Measurements from ENCODE around the gene MRPS15.
"Not testable (repeated sequence)": the region's sequence is repeated elsewhere in the genome, so short reads cannot be mapped to it uniquely, and the experiment has no call there.

MRPS15 gene

DNA sequence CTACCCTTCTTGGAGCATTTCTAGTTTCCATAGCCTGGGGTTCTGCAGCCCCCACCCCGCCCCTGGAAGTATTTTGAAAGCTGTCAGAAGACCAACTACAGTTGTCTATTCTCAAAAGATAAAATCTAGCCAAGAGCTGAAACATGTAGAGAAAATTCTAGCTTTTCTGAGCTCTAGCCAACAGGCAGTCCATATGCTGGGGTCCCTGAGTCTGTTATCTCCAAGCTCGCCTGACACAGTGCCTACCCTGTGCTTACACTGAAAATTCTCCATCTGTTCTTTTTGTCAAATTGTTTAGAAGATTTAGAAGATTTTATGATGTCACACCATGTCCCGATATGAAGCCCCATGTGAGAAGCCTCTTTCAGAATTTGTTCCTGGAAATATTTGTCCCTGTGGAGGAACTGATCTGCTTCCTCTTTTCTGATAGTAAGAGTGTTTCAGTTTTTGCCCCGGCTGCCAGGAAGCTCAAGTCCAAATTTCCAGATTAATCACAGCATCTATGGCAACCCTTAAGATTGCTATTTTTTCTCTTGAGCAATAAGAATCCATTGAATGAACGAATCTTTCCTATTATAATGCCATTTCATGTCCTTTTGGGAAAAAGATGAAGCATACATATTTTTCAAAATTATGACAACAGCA lies 42.2 kb upstream of the MRPS15 start:
- no peak for DNase-seq
- TF ChIP-seq, protein P1, sequence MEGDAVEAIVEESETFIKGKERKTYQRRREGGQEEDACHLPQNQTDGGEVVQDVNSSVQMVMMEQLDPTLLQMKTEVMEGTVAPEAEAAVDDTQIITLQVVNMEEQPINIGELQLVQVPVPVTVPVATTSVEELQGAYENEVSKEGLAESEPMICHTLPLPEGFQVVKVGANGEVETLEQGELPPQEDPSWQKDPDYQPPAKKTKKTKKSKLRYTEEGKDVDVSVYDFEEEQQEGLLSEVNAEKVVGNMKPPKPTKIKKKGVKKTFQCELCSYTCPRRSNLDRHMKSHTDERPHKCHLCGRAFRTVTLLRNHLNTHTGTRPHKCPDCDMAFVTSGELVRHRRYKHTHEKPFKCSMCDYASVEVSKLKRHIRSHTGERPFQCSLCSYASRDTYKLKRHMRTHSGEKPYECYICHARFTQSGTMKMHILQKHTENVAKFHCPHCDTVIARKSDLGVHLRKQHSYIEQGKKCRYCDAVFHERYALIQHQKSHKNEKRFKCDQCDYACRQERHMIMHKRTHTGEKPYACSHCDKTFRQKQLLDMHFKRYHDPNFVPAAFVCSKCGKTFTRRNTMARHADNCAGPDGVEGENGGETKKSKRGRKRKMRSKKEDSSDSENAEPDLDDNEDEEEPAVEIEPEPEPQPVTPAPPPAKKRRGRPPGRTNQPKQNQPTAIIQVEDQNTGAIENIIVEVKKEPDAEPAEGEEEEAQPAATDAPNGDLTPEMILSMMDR (IDR thresholded peaks at IDR 0.05; ENCODE audit: low read depth, low read length): no peak
- Histone ChIP-seq H3K4me3 (ENCODE audit: low read depth, low read length) (no peak overlapping the region), H3K4me1 (no peaks in the 10 kb centered on the region), H3K36me3 (no peaks in the 10 kb centered on the region), H3K27me3 (no peaks in the 10 kb centered on the region), H3K9me3 (no peaks in the 10 kb centered on the region)

DNA sequence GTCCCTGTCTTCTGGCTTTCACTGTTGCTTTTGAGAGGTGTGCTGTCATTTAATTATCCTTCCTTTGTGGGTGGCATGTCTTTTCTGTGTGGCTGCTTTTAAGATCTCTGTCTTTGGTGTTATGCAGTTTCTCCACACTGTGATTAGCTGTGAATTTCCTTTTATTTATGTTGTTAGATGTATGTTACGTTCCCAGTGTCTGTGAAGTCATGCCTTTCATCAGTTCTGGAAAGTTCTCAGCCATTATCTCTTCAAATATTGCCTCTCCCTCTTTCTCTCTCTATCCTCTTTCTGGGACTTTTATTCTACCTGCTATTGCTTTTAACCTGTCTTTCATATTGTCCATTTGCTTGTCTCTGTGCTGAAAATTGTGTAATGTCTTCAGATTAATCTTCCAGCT lies 39.5 kb upstream of the MRPS15 start:
- Histone ChIP-seq H3K4me1 (no peaks in the 10 kb centered on the region), H3K36me3 (no peaks in the 10 kb centered on the region), H3K4me3 (ENCODE audit: low read depth, low read length) (no peak overlapping the region), H3K27me3 (no peaks in the 10 kb centered on the region), H3K9me3 (no peaks in the 10 kb centered on the region)
- TF ChIP-seq, protein P1 (IDR thresholded peaks at IDR 0.05; ENCODE audit: low read depth, low read length): no peak
- no peak for DNase-seq

DNA sequence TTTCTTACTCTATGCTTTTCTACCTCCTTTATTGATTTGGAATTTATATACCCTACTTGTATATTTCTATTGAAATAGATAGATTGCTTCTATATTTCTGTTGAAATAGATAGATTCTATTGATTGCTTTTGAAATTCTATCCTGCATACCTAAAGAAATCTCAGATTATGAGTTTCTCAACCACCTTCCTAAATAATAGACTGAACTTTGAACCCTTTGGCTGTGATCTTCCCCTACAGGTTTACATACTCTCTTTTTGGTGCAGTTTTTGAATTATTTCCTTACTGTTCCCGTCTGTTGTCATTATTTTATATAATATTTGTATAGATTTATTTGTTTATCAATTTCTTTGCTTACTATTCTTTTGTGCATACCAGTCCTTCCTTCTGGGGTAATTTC lies 39.0 kb upstream of the MRPS15 start:
- no peaks in the 10 kb centered on the region for H3K36me3 ChIP-seq
- H3K27me3 ChIP-seq: no peaks in the 10 kb centered on the region
- TF ChIP-seq, protein P1 (IDR thresholded peaks at IDR 0.05; ENCODE audit: low read depth, low read length): no peak
- H3K4me1 ChIP-seq: no peaks in the 10 kb centered on the region
- DNase-seq: no peak
- H3K9me3 ChIP-seq: no peaks in the 10 kb centered on the region
- no peak overlapping the region for H3K4me3 ChIP-seq (ENCODE audit: low read depth, low read length)

DNA sequence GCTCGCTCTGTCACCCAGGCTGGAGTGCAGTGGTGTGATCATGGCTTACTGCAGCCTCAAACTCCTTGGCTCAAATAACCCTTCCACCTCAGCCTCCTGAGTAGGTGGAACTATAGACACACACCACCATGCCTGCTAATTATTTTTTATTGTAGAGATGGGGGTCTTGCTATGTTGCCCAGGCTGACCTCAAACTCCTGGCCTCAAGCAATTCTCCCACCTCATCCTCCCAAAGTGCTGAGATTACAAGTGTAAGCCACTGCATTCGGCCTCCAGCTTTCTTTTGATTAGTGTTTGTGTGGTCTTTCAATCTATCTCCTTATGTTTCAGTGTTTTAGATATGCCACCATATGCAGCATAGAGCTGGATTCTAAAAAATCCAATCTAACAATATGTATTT lies 38.4 kb upstream of the MRPS15 start:
- no peak for DNase-seq
- H3K4me3 ChIP-seq (ENCODE audit: low read depth, low read length): no peak overlapping the region

DNA sequence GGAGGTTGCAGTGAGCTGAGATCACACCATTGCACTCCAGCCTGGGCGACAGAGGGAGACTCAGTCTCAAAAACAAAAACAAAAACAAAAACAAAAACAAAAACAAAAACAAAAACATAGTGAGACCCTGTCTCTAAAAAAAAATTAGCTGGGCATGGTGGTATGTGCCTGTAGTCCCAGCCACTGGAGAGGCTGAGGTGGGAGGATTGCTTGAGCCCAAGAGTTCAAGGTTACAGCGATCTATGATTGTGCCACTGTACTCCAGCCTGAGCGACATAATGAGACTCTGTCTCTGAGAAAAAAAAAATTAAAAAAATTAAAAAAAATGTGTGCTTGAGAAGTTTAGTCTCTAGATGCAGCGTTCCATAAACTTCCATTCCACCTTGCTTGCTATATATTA lies 37.7 kb upstream of the MRPS15 start:
- not testable (repeated sequence) for DNase-seq

More for the DNA sequence above, 38.4 kb upstream of the MRPS15 start:
- Histone ChIP-seq H3K27me3 (no peaks in the 10 kb centered on the region), H3K9me3 (no peaks in the 10 kb centered on the region), H3K36me3 (no peaks in the 10 kb centered on the region), H3K4me1 (no peaks in the 10 kb centered on the region)
- TF ChIP-seq, protein P1 (IDR thresholded peaks at IDR 0.05; ENCODE audit: low read depth, low read length): no peak

GRCh38 chr1:36497207-36497606 lies 33.0 kb upstream of the MRPS15 start:
- TF ChIP-seq, protein P1 (IDR thresholded peaks at IDR 0.05; ENCODE audit: low read depth, low read length): no peak
- no peak for DNase-seq
- Histone ChIP-seq H3K4me1 (no peaks in the 10 kb centered on the region), H3K27me3 (no peaks in the 10 kb centered on the region), H3K9me3 (no peaks in the 10 kb centered on the region), H3K4me3 (ENCODE audit: low read depth, low read length) (no peak overlapping the region), H3K36me3 (no peaks in the 10 kb centered on the region)

More for the DNA sequence above, 37.7 kb upstream of the MRPS15 start:
- not testable (repeated sequence) for H3K4me3 ChIP-seq (ENCODE audit: low read depth, low read length); H3K9me3 ChIP-seq; H3K4me1 ChIP-seq; H3K27me3 ChIP-seq; H3K36me3 ChIP-seq
